H1 (cell line): Measurements from ENCODE around the gene ABCF2. TPM values are rescaled to one million over a fixed set of nuclear protein-coding genes. Genes with fewer than 3 reads are reported as not detected.

Source experiments
- CHD7 ChIP-seq: fragments of 300-600 bp; sonication (generic); IDR thresholded peaks from 2 replicates; pipeline ENCODE4 v1.7.1; 2012; ENCODE audit warnings: low read length, moderate library complexity, mild to moderate bottlenecking, inconsistent platforms; ENCODE audit not compliant: insufficient replicate concordance
- EZH2 ChIP-seq: fragments of 200-600 bp; sonication (generic); IDR thresholded peaks from 2 replicates; pipeline ENCODE4 v1.7.1; 2012; ENCODE audit warnings: low read depth, mild to moderate bottlenecking, moderate library complexity, low read length, inconsistent platforms; ENCODE audit not compliant: severe bottlenecking
- MAFK ChIP-seq: IDR thresholded peaks from 2 replicates; pipeline ENCODE4 v1.6.1; 2012; ENCODE audit warnings: low read depth, mild to moderate bottlenecking, improper control_type of control experiment, low read length
- NRF1 ChIP-seq: IDR thresholded peaks from 2 replicates; pipeline ENCODE4 v1.6.1; 2011; ENCODE audit warnings: mild to moderate bottlenecking, low read depth, low read length, improper control_type of control experiment
- RFX5 ChIP-seq: IDR thresholded peaks from 2 replicates; pipeline ENCODE4 v1.6.1; 2011; ENCODE audit warnings: low read depth, low read length, improper control_type of control experiment, borderline replicate concordance
- SIRT6 ChIP-seq: IDR thresholded peaks from one replicate; pipeline ENCODE4 v1.7.1; 2012; ENCODE audit warnings: low read length, inconsistent platforms
- YY1 ChIP-seq: IDR thresholded peaks from 2 replicates; pipeline ENCODE4 v1.6.1; 2011; ENCODE audit warnings: low read depth, mild to moderate bottlenecking, low read length
- polyA plus RNA-seq, 7 experiments: library from polyadenylated mRNA; depleted of rRNA in 3 of 7; stranded (reverse) in 5 of 7; unstranded in 2 of 7; fragments of >200 nt in 5 of 7; fragments of 200-250 nt in 2 of 7; gene quantifications; 1 replicate in 5 of 7; 2 replicates in 1 of 7; 4 replicates in 1 of 7; pipeline versions ENCODE4 v1.2.1 to v1.2.3, GENCODE V29; 2011 to 2013; ENCODE audit warnings: missing spikeins in 2 of 7, mixed read lengths in 2 of 7
- total RNA-seq: library from RNA; stranded (reverse); fragmentation: NEBNext Ultra II Directional; extraction: Animal tissue kit (Norgen Biotek cat#: 25700); gene quantifications from 2 replicates; pipeline ENCODE4 v1.2.1, GENCODE V29; 2021

The ABCF2 gene
- total and polyA plus RNA-seq, 2 of the 8 experiments (the other 6 are each of a cell fraction or from before 2014, with no cell fraction given) = 28.0 to 55.0 TPM

- TF ChIP-seq NRF1 (no peak), CHD7 (no peak), EZH2 (no peak), RFX5 (no peak), MAFK (no peak), YY1 (no peak), SIRT6 (no peak)
These were observed 13.2 kb downstream of the ABCF2 start (continued) for GRCh38 chr7:151213826-151214225.
